Fibroblast of the aortic adventitia (primary cell): ENCODE measurements around the gene PIEZO2. TPM values are rescaled to one million over a fixed set of nuclear protein-coding genes. Genes with fewer than 3 reads are reported as not detected.

Experiments used
- DNase-seq: peaks from one replicate; pipeline ENCODE4 v3.0.0-alpha.2; 2010; ENCODE audit warnings: low read depth
- H3K4me3 ChIP-seq: 2 replicates; pipeline ENCODE4 v1.5.1; 2011; ENCODE audit warnings: low read depth, mild to moderate bottlenecking, control low read depth, low read length, moderate library complexity
- CTCF ChIP-seq: IDR thresholded peaks from 2 replicates; pipeline ENCODE4 v1.5.1; 2011; ENCODE audit warnings: mild to moderate bottlenecking, low read length, control low read depth, inconsistent platforms; ENCODE audit not compliant: insufficient read depth
- total RNA-seq: library from RNA; depleted of rRNA; stranded (reverse); fragments of >200 nt; gene quantifications from 2 replicates; pipeline ENCODE4 v1.2.3, GENCODE V29; 2012; ENCODE audit warnings: low replicate concordance

Gene PIEZO2
- total RNA-seq, 1 donor, result 1.6 TPM

GRCh38 chr18:11113937-11114336, 35.4 kb downstream of the PIEZO2 start:
- H3K4me3 ChIP-seq, result no peak overlapping the region
- no peak for TF ChIP-seq CTCF
- DNase-seq, result no peak

- DNase-seq, result no peak
- no peak for TF ChIP-seq CTCF
- no peak overlapping the region for H3K4me3 ChIP-seq
Measured at GRCh38 chr18:11113046-11113548, 36.3 kb downstream of the PIEZO2 start.

GRCh38 chr18:11112286-11112685, 37.1 kb downstream of the PIEZO2 start:
- TF ChIP-seq CTCF, result no peak
- DNase-seq, result no peak
- H3K4me3 ChIP-seq, result no peak overlapping the region

- TF ChIP-seq CTCF, result no peak
- no peak overlapping the region for H3K4me3 ChIP-seq
- DNase-seq, result no peak
Measured at GRCh38 chr18:11110509-11110908, 38.9 kb downstream of the PIEZO2 start.

- DNase-seq, result no peak
- no peak for TF ChIP-seq CTCF
- H3K4me3 ChIP-seq, result no peak overlapping the region
Measured at GRCh38 chr18:11108947-11109346, 40.4 kb downstream of the PIEZO2 start.

GRCh38 chr18:11106894-11107293, 42.5 kb downstream of the PIEZO2 start:
- no peak overlapping the region for H3K4me3 ChIP-seq
- DNase-seq, result no peak
- TF ChIP-seq CTCF, result no peak

- no peak overlapping the region for H3K4me3 ChIP-seq
- DNase-seq, result no peak
- TF ChIP-seq CTCF, result no peak
Measured at GRCh38 chr18:11105463-11105862, 43.9 kb downstream of the PIEZO2 start.
